ENCODE results near the gene RPL21.

RPL21 gene

DNA sequence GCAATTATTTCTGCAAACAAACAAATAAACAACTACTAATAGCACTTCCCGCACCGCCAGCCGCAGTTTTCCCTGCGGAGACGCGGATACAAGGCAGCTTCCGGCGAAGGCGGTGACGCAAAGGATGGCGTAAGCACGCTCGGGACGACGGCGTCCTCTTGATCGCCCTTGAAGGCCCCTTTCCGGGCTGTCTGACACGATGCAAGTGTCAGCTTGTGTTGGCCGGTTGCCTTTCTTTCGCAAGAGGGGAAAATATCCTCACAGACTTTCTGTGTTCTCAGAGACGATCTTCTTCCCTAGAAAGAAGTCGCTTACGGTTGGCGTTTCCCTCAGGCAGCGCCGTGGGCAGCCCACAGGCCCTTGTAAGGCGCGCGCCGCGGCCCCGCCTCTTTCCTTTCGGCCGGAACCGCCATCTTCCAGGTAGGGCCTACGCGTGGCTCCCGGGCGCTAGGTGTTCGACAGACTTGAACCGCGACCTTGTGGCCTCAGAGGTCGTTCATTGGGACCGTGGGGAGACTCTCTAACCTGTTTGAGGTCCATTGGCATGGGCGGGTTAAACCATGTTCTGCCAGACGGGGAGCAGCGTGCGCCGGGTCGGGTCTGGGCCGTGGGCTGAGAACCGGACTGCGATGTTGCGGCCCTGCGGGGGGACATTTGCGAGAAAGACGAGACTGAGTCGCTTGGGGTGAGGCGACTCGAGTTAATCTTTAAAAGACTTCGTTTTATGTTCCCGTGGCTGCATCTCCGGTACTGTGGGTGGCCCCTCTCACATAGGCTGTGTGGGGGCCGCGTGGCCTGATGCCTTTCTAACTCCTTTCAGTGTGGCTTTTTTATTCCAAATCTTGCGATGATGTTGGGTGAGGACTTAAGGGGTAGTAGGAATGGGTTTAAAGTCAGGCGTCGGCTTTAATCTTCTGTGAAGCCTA, at the start of gene RPL21 (continued):
- TF ChIP-seq, protein P1, sequence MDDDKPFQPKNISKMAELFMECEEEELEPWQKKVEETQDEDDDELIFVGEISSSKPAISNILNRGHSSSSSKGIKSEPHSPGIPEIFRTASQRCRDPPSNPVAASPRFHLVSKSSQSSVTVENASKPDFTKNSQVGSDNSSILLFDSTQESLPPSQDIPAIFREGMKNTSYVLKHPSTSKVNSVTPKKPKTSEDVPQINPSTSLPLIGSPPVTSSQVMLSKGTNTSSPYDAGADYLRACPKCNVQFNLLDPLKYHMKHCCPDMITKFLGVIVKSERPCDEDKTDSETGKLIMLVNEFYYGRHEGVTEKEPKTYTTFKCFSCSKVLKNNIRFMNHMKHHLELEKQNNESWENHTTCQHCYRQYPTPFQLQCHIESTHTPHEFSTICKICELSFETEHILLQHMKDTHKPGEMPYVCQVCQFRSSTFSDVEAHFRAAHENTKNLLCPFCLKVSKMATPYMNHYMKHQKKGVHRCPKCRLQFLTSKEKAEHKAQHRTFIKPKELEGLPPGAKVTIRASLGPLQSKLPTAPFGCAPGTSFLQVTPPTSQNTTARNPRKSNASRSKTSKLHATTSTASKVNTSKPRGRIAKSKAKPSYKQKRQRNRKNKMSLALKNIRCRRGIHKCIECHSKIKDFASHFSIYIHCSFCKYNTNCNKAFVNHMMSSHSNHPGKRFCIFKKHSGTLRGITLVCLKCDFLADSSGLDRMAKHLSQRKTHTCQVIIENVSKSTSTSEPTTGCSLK (tag by site-specific recombination; IDR thresholded peaks at IDR 0.05): no peak
- TF ChIP-seq RBAK (tag by site-specific recombination; IDR thresholded peaks at IDR 0.05) (no peak), ZNF133 (tag by site-specific recombination; IDR thresholded peaks at IDR 0.05) (no peak), ZNF837 (tag by site-specific recombination; IDR thresholded peaks at IDR 0.05) (no peak), ZNF350 (tag by site-specific recombination; IDR thresholded peaks at IDR 0.05) (no peak), ZNF433 (tag by site-specific recombination; IDR thresholded peaks at IDR 0.05; ENCODE audit: low read depth) (no peak), HOXA7 (CRISPR knock-in tag; IDR thresholded peaks at IDR 0.05; ENCODE audit: borderline replicate concordance) (no peak), ZNF768 (tag by site-specific recombination; IDR thresholded peaks at IDR 0.05) (no peak), ZFP41 (tag by site-specific recombination; IDR thresholded peaks at IDR 0.05; ENCODE audit: borderline replicate concordance) (no peak), ZBTB8A (tag by site-specific recombination; IDR thresholded peaks at IDR 0.05) (peak; percentile 61; the same call in 1 of the 2 replicates), TCF7L2 (IDR thresholded peaks at IDR 0.05; ENCODE audit: borderline replicate concordance, low read depth, low read length) (peak; percentile 45; the same call in 1 of the 2 replicates), ZNF843 (tag by site-specific recombination; IDR thresholded peaks at IDR 0.05) (no peak), ZNF335 (tag by site-specific recombination; conservative IDR thresholded peaks at IDR 0.05) (peak; percentile 100), ZBTB20 (tag by site-specific recombination; IDR thresholded peaks at IDR 0.05) (peak; percentile 24; the same call in 1 of the 2 replicates), ZNF391 (tag by site-specific recombination; IDR thresholded peaks at IDR 0.05; ENCODE audit: borderline replicate concordance, low read depth) (no peak), SALL2 (tag by site-specific recombination; IDR thresholded peaks at IDR 0.05; ENCODE audit: borderline replicate concordance) (no peak), ZNF571 (tag by site-specific recombination; IDR thresholded peaks at IDR 0.05) (no peak), ZNF19 (tag by site-specific recombination; IDR thresholded peaks at IDR 0.05; ENCODE audit: low read depth) (no peak), SETDB1 (IDR thresholded peaks at IDR 0.05; ENCODE audit: insufficient read length, low read length) (no peak), ZFP37 (tag by site-specific recombination; IDR thresholded peaks at IDR 0.05) (0 out of 2 replicates have a peak, but pooled peaks have one; percentile 32), KLF8 (tag by site-specific recombination; IDR thresholded peaks at IDR 0.05) (peak; percentile 64; the same call in 1 of the 2 replicates), ZNF76 (tag by site-specific recombination; IDR thresholded peaks at IDR 0.05; ENCODE audit: borderline replicate concordance, low read depth) (peak; percentile 58; the same call in 1 of the 2 replicates), ZNF501 (tag by site-specific recombination; IDR thresholded peaks at IDR 0.05) (peak; percentile 81), ZNF302 (tag by site-specific recombination; IDR thresholded peaks at IDR 0.05; ENCODE audit: low read depth) (no peak)
- TF ChIP-seq, protein P2, sequence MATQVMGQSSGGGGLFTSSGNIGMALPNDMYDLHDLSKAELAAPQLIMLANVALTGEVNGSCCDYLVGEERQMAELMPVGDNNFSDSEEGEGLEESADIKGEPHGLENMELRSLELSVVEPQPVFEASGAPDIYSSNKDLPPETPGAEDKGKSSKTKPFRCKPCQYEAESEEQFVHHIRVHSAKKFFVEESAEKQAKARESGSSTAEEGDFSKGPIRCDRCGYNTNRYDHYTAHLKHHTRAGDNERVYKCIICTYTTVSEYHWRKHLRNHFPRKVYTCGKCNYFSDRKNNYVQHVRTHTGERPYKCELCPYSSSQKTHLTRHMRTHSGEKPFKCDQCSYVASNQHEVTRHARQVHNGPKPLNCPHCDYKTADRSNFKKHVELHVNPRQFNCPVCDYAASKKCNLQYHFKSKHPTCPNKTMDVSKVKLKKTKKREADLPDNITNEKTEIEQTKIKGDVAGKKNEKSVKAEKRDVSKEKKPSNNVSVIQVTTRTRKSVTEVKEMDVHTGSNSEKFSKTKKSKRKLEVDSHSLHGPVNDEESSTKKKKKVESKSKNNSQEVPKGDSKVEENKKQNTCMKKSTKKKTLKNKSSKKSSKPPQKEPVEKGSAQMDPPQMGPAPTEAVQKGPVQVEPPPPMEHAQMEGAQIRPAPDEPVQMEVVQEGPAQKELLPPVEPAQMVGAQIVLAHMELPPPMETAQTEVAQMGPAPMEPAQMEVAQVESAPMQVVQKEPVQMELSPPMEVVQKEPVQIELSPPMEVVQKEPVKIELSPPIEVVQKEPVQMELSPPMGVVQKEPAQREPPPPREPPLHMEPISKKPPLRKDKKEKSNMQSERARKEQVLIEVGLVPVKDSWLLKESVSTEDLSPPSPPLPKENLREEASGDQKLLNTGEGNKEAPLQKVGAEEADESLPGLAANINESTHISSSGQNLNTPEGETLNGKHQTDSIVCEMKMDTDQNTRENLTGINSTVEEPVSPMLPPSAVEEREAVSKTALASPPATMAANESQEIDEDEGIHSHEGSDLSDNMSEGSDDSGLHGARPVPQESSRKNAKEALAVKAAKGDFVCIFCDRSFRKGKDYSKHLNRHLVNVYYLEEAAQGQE (tag by site-specific recombination; IDR thresholded peaks at IDR 0.05): peak; percentile 48
- TF ChIP-seq, protein P3, sequence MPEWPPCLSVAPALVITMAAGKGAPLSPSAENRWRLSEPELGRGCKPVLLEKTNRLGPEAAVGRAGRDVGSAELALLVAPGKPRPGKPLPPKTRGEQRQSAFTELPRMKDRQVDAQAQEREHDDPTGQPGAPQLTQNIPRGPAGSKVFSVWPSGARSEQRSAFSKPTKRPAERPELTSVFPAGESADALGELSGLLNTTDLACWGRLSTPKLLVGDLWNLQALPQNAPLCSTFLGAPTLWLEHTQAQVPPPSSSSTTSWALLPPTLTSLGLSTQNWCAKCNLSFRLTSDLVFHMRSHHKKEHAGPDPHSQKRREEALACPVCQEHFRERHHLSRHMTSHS (tag by site-specific recombination; IDR thresholded peaks at IDR 0.05): no peak
- TF ChIP-seq, protein P4, sequence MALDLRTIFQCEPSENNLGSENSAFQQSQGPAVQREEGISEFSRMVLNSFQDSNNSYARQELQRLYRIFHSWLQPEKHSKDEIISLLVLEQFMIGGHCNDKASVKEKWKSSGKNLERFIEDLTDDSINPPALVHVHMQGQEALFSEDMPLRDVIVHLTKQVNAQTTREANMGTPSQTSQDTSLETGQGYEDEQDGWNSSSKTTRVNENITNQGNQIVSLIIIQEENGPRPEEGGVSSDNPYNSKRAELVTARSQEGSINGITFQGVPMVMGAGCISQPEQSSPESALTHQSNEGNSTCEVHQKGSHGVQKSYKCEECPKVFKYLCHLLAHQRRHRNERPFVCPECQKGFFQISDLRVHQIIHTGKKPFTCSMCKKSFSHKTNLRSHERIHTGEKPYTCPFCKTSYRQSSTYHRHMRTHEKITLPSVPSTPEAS (tag by site-specific recombination; IDR thresholded peaks at IDR 0.05): no peak
- TF ChIP-seq, protein P5, sequence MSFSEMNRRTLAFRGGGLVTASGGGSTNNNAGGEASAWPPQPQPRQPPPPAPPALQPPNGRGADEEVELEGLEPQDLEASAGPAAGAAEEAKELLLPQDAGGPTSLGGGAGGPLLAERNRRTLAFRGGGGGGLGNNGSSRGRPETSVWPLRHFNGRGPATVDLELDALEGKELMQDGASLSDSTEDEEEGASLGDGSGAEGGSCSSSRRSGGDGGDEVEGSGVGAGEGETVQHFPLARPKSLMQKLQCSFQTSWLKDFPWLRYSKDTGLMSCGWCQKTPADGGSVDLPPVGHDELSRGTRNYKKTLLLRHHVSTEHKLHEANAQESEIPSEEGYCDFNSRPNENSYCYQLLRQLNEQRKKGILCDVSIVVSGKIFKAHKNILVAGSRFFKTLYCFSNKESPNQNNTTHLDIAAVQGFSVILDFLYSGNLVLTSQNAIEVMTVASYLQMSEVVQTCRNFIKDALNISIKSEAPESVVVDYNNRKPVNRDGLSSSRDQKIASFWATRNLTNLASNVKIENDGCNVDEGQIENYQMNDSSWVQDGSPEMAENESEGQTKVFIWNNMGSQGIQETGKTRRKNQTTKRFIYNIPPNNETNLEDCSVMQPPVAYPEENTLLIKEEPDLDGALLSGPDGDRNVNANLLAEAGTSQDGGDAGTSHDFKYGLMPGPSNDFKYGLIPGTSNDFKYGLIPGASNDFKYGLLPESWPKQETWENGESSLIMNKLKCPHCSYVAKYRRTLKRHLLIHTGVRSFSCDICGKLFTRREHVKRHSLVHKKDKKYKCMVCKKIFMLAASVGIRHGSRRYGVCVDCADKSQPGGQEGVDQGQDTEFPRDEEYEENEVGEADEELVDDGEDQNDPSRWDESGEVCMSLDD (tag by site-specific recombination; IDR thresholded peaks at IDR 0.05): no peak
